ENCODE data around the gene PHLDB3. TPM values are rescaled to one million over a fixed set of nuclear protein-coding genes. Genes with fewer than 3 reads are reported as not detected.

Gene PHLDB3
- total and polyA plus RNA-seq, 4 donors = 4.8 to 18.5 (median 9.9) TPM

- ATAC-seq (ENCODE audit: low FRiP score) (no peak), DNase-seq (no peak)
- Histone ChIP-seq H3K27ac (ENCODE audit: low read depth in 1 of 2, low read length in 2 of 2) (no peak overlapping the region), H3K36me3 (ENCODE audit: control insufficient read depth in 1 of 2, insufficient read depth in 2 of 2, low read length in 1 of 2) (no peaks in the 10 kb centered on the region), H3K9me3 (ENCODE audit: control insufficient read depth, low read length) (no peaks in the 10 kb centered on the region), H3K27me3 (ENCODE audit: control insufficient read depth in 1 of 2, insufficient read depth in 2 of 2, low read length in 1 of 2) (no peaks in the 10 kb centered on the region), H3K4me1 (ENCODE audit: control insufficient read depth in 1 of 2, insufficient read depth in 2 of 2, low read length in 2 of 2) (no peaks in the 10 kb centered on the region), H3K4me3 (ENCODE audit: low read length in 2 of 2) (no peak overlapping the region)
- intact Hi-C loops (cut with DNase I) = no loop called here
- WGBS, 2 donors = 62 to 73% methylated on average over 2 of the region's 2 CpGs
These were observed 71.2 kb downstream of the PHLDB3 start for GRCh38 chr19:43433358-43433673.

GRCh38 chr19:43430976-43431375 lies 73.6 kb downstream of the PHLDB3 start:
- intact Hi-C loops (cut with DNase I) = no loop called here
- no peak overlapping the region for H3K27ac ChIP-seq (ENCODE audit: low read depth in 1 of 2, low read length in 2 of 2)
- 56 to 57% methylated on average over 9 of the region's 9 CpGs for WGBS, 2 donors
- no peaks in the 10 kb centered on the region for H3K4me1 ChIP-seq (ENCODE audit: control insufficient read depth in 1 of 2, insufficient read depth in 2 of 2, low read length in 2 of 2)
- H3K27me3 ChIP-seq (ENCODE audit: control insufficient read depth in 1 of 2, insufficient read depth in 2 of 2, low read length in 1 of 2) = no peaks in the 10 kb centered on the region
- DNase-seq = no peak
- H3K36me3 ChIP-seq (ENCODE audit: control insufficient read depth in 1 of 2, insufficient read depth in 2 of 2, low read length in 1 of 2) = no peaks in the 10 kb centered on the region
- ATAC-seq (ENCODE audit: low FRiP score) = no peak
- H3K9me3 ChIP-seq (ENCODE audit: control insufficient read depth, low read length) = no peaks in the 10 kb centered on the region
- H3K4me3 ChIP-seq (ENCODE audit: low read length in 2 of 2) = no peak overlapping the region

- WGBS, 2 donors = 64 to 66% methylated on average over 6 of the region's 6 CpGs
- H3K4me3 ChIP-seq (ENCODE audit: low read length in 2 of 2) = no peak overlapping the region
- H3K36me3 ChIP-seq (ENCODE audit: control insufficient read depth in 1 of 2, insufficient read depth in 2 of 2, low read length in 1 of 2) = no peaks in the 10 kb centered on the region
- H3K9me3 ChIP-seq (ENCODE audit: control insufficient read depth, low read length) = no peaks in the 10 kb centered on the region
- no peak for DNase-seq
- intact Hi-C loops (cut with DNase I) = no loop called here
- H3K27me3 ChIP-seq (ENCODE audit: control insufficient read depth in 1 of 2, insufficient read depth in 2 of 2, low read length in 1 of 2) = no peaks in the 10 kb centered on the region
- H3K27ac ChIP-seq (ENCODE audit: low read depth in 1 of 2, low read length in 2 of 2) = no peak overlapping the region
- H3K4me1 ChIP-seq (ENCODE audit: control insufficient read depth in 1 of 2, insufficient read depth in 2 of 2, low read length in 2 of 2) = no peaks in the 10 kb centered on the region
- no peak for ATAC-seq (ENCODE audit: low FRiP score)
These were observed 74.3 kb downstream of the PHLDB3 start for GRCh38 chr19:43430142-43430710.

GRCh38 chr19:43429395-43429794 lies 75.2 kb downstream of the PHLDB3 start:
- no peak for DNase-seq
- no peaks in the 10 kb centered on the region for H3K9me3 ChIP-seq (ENCODE audit: control insufficient read depth, low read length)
- ATAC-seq (ENCODE audit: low FRiP score) = no peak
- H3K4me1 ChIP-seq (ENCODE audit: control insufficient read depth in 1 of 2, insufficient read depth in 2 of 2, low read length in 2 of 2) = no peaks in the 10 kb centered on the region
- no peak overlapping the region for H3K4me3 ChIP-seq (ENCODE audit: low read length in 2 of 2)
- WGBS, 2 donors = 87 to 90% methylated on average over 7 of the region's 7 CpGs
- no peak overlapping the region for H3K27ac ChIP-seq (ENCODE audit: low read depth in 1 of 2, low read length in 2 of 2)
- no peaks in the 10 kb centered on the region for H3K36me3 ChIP-seq (ENCODE audit: control insufficient read depth in 1 of 2, insufficient read depth in 2 of 2, low read length in 1 of 2)
- H3K27me3 ChIP-seq (ENCODE audit: control insufficient read depth in 1 of 2, insufficient read depth in 2 of 2, low read length in 1 of 2) = no peaks in the 10 kb centered on the region
- intact Hi-C loops (cut with DNase I) = no loop called here

- no peak overlapping the region for H3K4me3 ChIP-seq (ENCODE audit: low read length in 2 of 2)
- H3K36me3 ChIP-seq (ENCODE audit: control insufficient read depth in 1 of 2, insufficient read depth in 2 of 2, low read length in 1 of 2) = no peaks in the 10 kb centered on the region
- no peak overlapping the region for H3K27ac ChIP-seq (ENCODE audit: low read depth in 1 of 2, low read length in 2 of 2)
- no peaks in the 10 kb centered on the region for H3K27me3 ChIP-seq (ENCODE audit: control insufficient read depth in 1 of 2, insufficient read depth in 2 of 2, low read length in 1 of 2)
- no peaks in the 10 kb centered on the region for H3K4me1 ChIP-seq (ENCODE audit: control insufficient read depth in 1 of 2, insufficient read depth in 2 of 2, low read length in 2 of 2)
- intact Hi-C loops (cut with DNase I) = no loop called here
- DNase-seq (no peak), ATAC-seq (ENCODE audit: low FRiP score) (no peak)
- 35% methylated on average over 8 of the region's 8 CpGs for WGBS, 2 donors
- no peaks in the 10 kb centered on the region for H3K9me3 ChIP-seq (ENCODE audit: control insufficient read depth, low read length)
These were observed 78.8 kb downstream of the PHLDB3 start for GRCh38 chr19:43425567-43426392.

Other genes starting within 250 kb of the PHLDB3 start
- gene PSG9, start 235.2 kb downstream of the PHLDB3 start, total RNA-seq = not detected
- not detected for gene PSG9, start 235.2 kb downstream of the PHLDB3 start, polyA plus RNA-seq
- gene CD177, start 151.1 kb downstream of the PHLDB3 start, total RNA-seq = 1 to 10 TPM; 2.1 to 6.0 TPM
- gene CD177, start 151.1 kb downstream of the PHLDB3 start, polyA plus RNA-seq = 1 to 10 TPM in 1 of 2 donors, under 1 TPM in 1; 0.13 to 2.8 TPM
- not detected for gene TEX101, start 89.9 kb downstream of the PHLDB3 start, total RNA-seq
- not detected for gene TEX101, start 89.9 kb downstream of the PHLDB3 start, polyA plus RNA-seq
- 1 to 10 TPM; 1.2 to 1.6 TPM for gene LYPD3, start 39.1 kb downstream of the PHLDB3 start, total RNA-seq
- gene LYPD3, start 39.1 kb downstream of the PHLDB3 start, polyA plus RNA-seq = 1 to 10 TPM; 1.5 to 2.6 TPM
- 10 to 100 TPM; 21.7 to 30.7 TPM for gene ETHE1, start 22.5 kb upstream of the PHLDB3 start, total RNA-seq
- gene ETHE1, start 22.5 kb upstream of the PHLDB3 start, polyA plus RNA-seq = 10 to 100 TPM; 44.3 to 47.1 TPM
- 1 to 10 TPM; 1.7 to 4.6 TPM for gene ZNF575, start 28.4 kb upstream of the PHLDB3 start, total RNA-seq
- gene ZNF575, start 28.4 kb upstream of the PHLDB3 start, polyA plus RNA-seq = 1 to 10 TPM in 1 of 2 donors, under 1 TPM in 1; 0.63 to 1.6 TPM
- gene XRCC1, start 70.8 kb upstream of the PHLDB3 start, total RNA-seq = 10 to 100 TPM; 22.3 to 30.2 TPM
- 10 to 100 TPM; 12.1 to 27.2 TPM for gene XRCC1, start 70.8 kb upstream of the PHLDB3 start, polyA plus RNA-seq
- 10 to 100 TPM in 1 of 2 donors, 1 to 10 TPM in 1; 8.2 to 10.1 TPM for gene PINLYP, start 71.1 kb upstream of the PHLDB3 start, total RNA-seq
- gene PINLYP, start 71.1 kb upstream of the PHLDB3 start, polyA plus RNA-seq = 10 to 100 TPM; 20.8 to 22.9 TPM
- 10 to 100 TPM; 20.3 to 25.5 TPM for gene IRGQ, start 91.4 kb upstream of the PHLDB3 start, total RNA-seq
- 1 to 10 TPM; 4.3 to 7.2 TPM for gene IRGQ, start 91.4 kb upstream of the PHLDB3 start, polyA plus RNA-seq
- gene ZNF576, start 91.8 kb upstream of the PHLDB3 start, total RNA-seq = 10 to 100 TPM; 12.0 to 14.5 TPM
- gene ZNF576, start 91.8 kb upstream of the PHLDB3 start, polyA plus RNA-seq = 10 to 100 TPM; 11.4 to 15.7 TPM
- gene SRRM5, start 107.3 kb upstream of the PHLDB3 start, total RNA-seq = under 1 TPM; 0.51 to 0.52 TPM
- under 1 TPM in 1 of 2 donors, not detected in 1; 0.69 TPM for gene SRRM5, start 107.3 kb upstream of the PHLDB3 start, polyA plus RNA-seq
- 10 to 100 TPM; 26.2 to 34.6 TPM for gene ZNF428, start 114.9 kb upstream of the PHLDB3 start, total RNA-seq
- 10 to 100 TPM; 37.1 to 54.2 TPM for gene ZNF428, start 114.9 kb upstream of the PHLDB3 start, polyA plus RNA-seq
- 1 to 10 TPM; 2.9 to 6.5 TPM for gene CADM4, start 135.1 kb upstream of the PHLDB3 start, total RNA-seq
- 1 to 10 TPM; 3.1 to 8.1 TPM for gene CADM4, start 135.1 kb upstream of the PHLDB3 start, polyA plus RNA-seq
- 10 to 100 TPM; 41.0 to 51.0 TPM for gene PLAUR, start 165.4 kb upstream of the PHLDB3 start, total RNA-seq
- gene PLAUR, start 165.4 kb upstream of the PHLDB3 start, polyA plus RNA-seq = 10 to 100 TPM; 20.5 to 22.3 TPM
- not detected for gene IRGC, start 211.3 kb upstream of the PHLDB3 start, total RNA-seq
- gene IRGC, start 211.3 kb upstream of the PHLDB3 start, polyA plus RNA-seq = not detected

All from aorta (tissue), 5 donors.